C4-2B (cell line): Measurements from ENCODE around the gene GPC5.

Experiments used
- CTCF ChIP-seq: fragments of 450-650 bp; conservative IDR thresholded peaks from 2 replicates; pipeline ENCODE4 v1.5.1; 2017; ENCODE audit warnings: mild to moderate bottlenecking
- ZFX ChIP-seq: fragments of 450-650 bp; IDR thresholded peaks from 2 replicates; pipeline ENCODE4 v1.6.1; 2017

GRCh38 chr13:92681239-92681638, 1282.8 kb downstream of the GPC5 start:
- TF ChIP-seq CTCF = no peak
- TF ChIP-seq ZFX = no peak
